Liver (tissue), 9 donors: ENCODE data around the gene TECPR1. TPM values are rescaled to one million over a fixed set of nuclear protein-coding genes. Genes with fewer than 3 reads are reported as not detected.

Experiments used
- DNase-seq: peaks from one replicate; pipeline ENCODE4 v3.0.0-alpha.2; 2017; ENCODE audit warnings: low spot score
- H3K27ac ChIP-seq, 2 donors: one replicate each; pipeline ENCODE4 v1.7.0; 2013; ENCODE audit warnings: inconsistent platforms in 2 of 2, low read length in 2 of 2, control low read depth in 1 of 2, low read depth in 1 of 2, mild to moderate bottlenecking in 1 of 2
- H3K27me3 ChIP-seq, 4 donors: one replicate each; pipeline versions ENCODE4 v1.6.1 to v1.7.0; 2013; ENCODE audit warnings: low read length in 3 of 4, inconsistent platforms in 1 of 4, mild to moderate bottlenecking in 1 of 4, moderate library complexity in 1 of 4; ENCODE audit not compliant: control insufficient read depth in 4 of 4, insufficient read depth in 4 of 4
- H3K36me3 ChIP-seq, 4 donors: one replicate each; pipeline versions ENCODE4 v1.6.1 to v1.7.0; 2013; ENCODE audit warnings: low read length in 3 of 4, mild to moderate bottlenecking in 3 of 4, low read depth in 1 of 4, moderate library complexity in 1 of 4; ENCODE audit not compliant: control insufficient read depth in 4 of 4, insufficient read depth in 3 of 4
- H3K4me1 ChIP-seq, 4 donors: one replicate each; pipeline versions ENCODE4 v1.6.1 to v1.7.0; 2013; ENCODE audit warnings: low read length in 3 of 4, mild to moderate bottlenecking in 3 of 4, moderate library complexity in 1 of 4; ENCODE audit not compliant: control insufficient read depth in 4 of 4, insufficient read depth in 4 of 4
- H3K4me3 ChIP-seq, 3 donors: one replicate each; pipeline versions ENCODE4 v1.6.1 to v1.7.0; 2013; ENCODE audit warnings: low read length in 3 of 3, control low read depth in 1 of 3, low read depth in 1 of 3, mild to moderate bottlenecking in 1 of 3
- H3K9ac ChIP-seq, 2 donors: one replicate each; pipeline ENCODE4 v1.7.0; 2013; ENCODE audit warnings: low read length in 2 of 2, mild to moderate bottlenecking in 2 of 2, moderate library complexity in 2 of 2, control low read depth in 1 of 2, low read depth in 1 of 2
- H3K9me3 ChIP-seq, 4 donors: one replicate each; pipeline versions ENCODE4 v1.6.1 to v1.7.0; 2013; ENCODE audit warnings: low read length in 3 of 4; ENCODE audit not compliant: control insufficient read depth in 4 of 4
- EGR1 ChIP-seq, 2 donors: IDR thresholded peaks; 2 replicates each; pipeline ENCODE4 v1.6.1; 2016 to 2018; ENCODE audit warnings: antibody characterized with exemption in 2 of 2, low read depth in 2 of 2
- FOXA1 ChIP-seq: IDR thresholded peaks from 2 replicates; pipeline ENCODE4 v1.6.1; 2016; ENCODE audit warnings: antibody characterized with exemption
- FOXA2 ChIP-seq: IDR thresholded peaks from 2 replicates; pipeline ENCODE4 v1.6.1; 2016; ENCODE audit warnings: antibody characterized with exemption
- GABPA ChIP-seq, 2 donors: IDR thresholded peaks in 1 of 2; conservative IDR thresholded peaks in 1 of 2; 2 replicates each; pipeline ENCODE4 v1.6.1; 2016; ENCODE audit warnings: antibody characterized with exemption in 2 of 2, mild to moderate bottlenecking in 1 of 2, moderate library complexity in 1 of 2
- HNF4A ChIP-seq, 2 donors: conservative IDR thresholded peaks; 2 replicates each; pipeline ENCODE4 v1.6.1; 2016; ENCODE audit warnings: antibody characterized with exemption in 2 of 2, mild to moderate bottlenecking in 2 of 2
- HNF4G ChIP-seq: IDR thresholded peaks from 2 replicates; pipeline ENCODE4 v1.6.1; 2016; ENCODE audit warnings: antibody characterized with exemption
- JUND ChIP-seq, 2 donors: IDR thresholded peaks; 2 replicates each; pipeline ENCODE4 v1.6.1; 2016; ENCODE audit warnings: antibody characterized with exemption in 2 of 2
- NR2F2 ChIP-seq: IDR thresholded peaks from 2 replicates; pipeline ENCODE4 v1.6.1; 2016; ENCODE audit warnings: antibody characterized with exemption
- RAD21 ChIP-seq, 2 donors: IDR thresholded peaks; 2 replicates each; pipeline ENCODE4 v1.6.1; 2016; ENCODE audit warnings: antibody characterized with exemption in 2 of 2, mild to moderate bottlenecking in 2 of 2
- RXRA ChIP-seq, 2 donors: IDR thresholded peaks; 2 replicates each; pipeline ENCODE4 v1.6.1; 2017 to 2018; ENCODE audit warnings: antibody characterized with exemption in 2 of 2, mild to moderate bottlenecking in 1 of 2
- TAF1 ChIP-seq: conservative IDR thresholded peaks from 2 replicates; pipeline ENCODE4 v1.6.1; 2016; ENCODE audit warnings: antibody characterized with exemption, mild to moderate bottlenecking
- YY1 ChIP-seq: IDR thresholded peaks from 2 replicates; pipeline ENCODE4 v1.6.1; 2016; ENCODE audit warnings: antibody characterized with exemption, mild to moderate bottlenecking
- WGBS: extraction: QIAGEN DNeasy Blood & Tissue Kit; methylation state at CpG from one replicate; pipeline ENCODE4 v1.1.7; 2013; 5-methylcytosine and 5-hydroxymethylcytosine counted together
- polyA plus RNA-seq, 2 donors: library from polyadenylated mRNA; stranded (reverse) in 1 of 2; unstranded in 1 of 2; fragments of 200-250 nt in 1 of 2; fragments of >200 nt in 1 of 2; fragmentation: Nextera tagmentation in 1 of 2; extraction: Ambion mirVana in 1 of 2; gene quantifications; one replicate each; pipeline versions ENCODE4 v1.2.1 to v1.2.3, GENCODE V29; 2013 to 2015
- total RNA-seq, 2 donors: library from RNA; depleted of rRNA; stranded (reverse); fragments of >200 nt; gene quantifications; one replicate each; pipeline ENCODE4 v1.2.3, GENCODE V29; 2014
- TF ChIP-seq, protein P1 (sequence below): IDR thresholded peaks from 2 replicates; pipeline ENCODE4 v1.6.1; 2016; ENCODE audit warnings: antibody characterized with exemption
- TF ChIP-seq, protein P2 (sequence below): IDR thresholded peaks from 2 replicates; pipeline ENCODE4 v1.6.1; 2016; ENCODE audit warnings: antibody characterized with exemption
- TF ChIP-seq, protein P3 (sequence below): IDR thresholded peaks from 2 replicates; pipeline ENCODE4 v1.6.1; 2016; ENCODE audit warnings: antibody characterized with exemption, mild to moderate bottlenecking
- TF ChIP-seq, protein P4 (sequence below): IDR thresholded peaks from 2 replicates; pipeline ENCODE4 v1.6.1; 2016; ENCODE audit warnings: antibody characterized with exemption
- donor health status: healthy.
- donor health status: healthy.
- donor health status: healthy.
- donor health status: healthy.
- donor health status: healthy.

TECPR1 gene
- total and polyA plus RNA-seq, 4 donors, result 3.3 to 16.3 (median 7.8) TPM

DNA sequence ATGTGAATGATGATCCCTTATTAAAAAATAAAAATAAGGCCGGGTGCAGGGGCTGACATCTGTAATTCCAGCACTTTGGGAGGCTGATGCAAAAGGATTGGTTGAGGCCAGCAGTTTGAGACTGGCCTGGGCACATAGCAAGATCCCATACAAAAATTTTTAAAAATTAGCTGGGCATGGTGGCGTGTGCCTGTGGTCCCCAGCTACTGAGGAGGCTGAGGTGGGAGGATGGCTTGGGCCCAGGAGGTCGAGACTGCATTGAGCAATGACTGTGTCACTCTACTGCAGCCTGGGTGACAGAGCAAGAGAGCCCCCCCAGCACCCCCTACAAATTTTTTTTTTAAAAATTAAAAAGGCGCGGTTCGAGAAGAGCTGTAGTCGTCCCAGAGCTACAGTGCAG is 28.3 kb upstream of the TECPR1 start:
- TF ChIP-seq RXRA (IDR thresholded peaks at IDR 0.05), result no peak
- TF ChIP-seq HNF4A (conservative IDR thresholded peaks at IDR 0.05), result no peak
- TF ChIP-seq, protein P1, sequence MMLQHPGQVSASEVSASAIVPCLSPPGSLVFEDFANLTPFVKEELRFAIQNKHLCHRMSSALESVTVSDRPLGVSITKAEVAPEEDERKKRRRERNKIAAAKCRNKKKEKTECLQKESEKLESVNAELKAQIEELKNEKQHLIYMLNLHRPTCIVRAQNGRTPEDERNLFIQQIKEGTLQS, result no peak
- Histone ChIP-seq H3K4me3 (peak overlapping the region in 1 of 3 donors; percentile 88), H3K27ac (peak overlapping the region; percentile 94 to 99), H3K9me3 (no peaks in the 10 kb centered on the region), H3K36me3 (no peaks in the 10 kb centered on the region), H3K27me3 (no peaks in the 10 kb centered on the region), H3K9ac (peak overlapping the region in 1 of 2 donors; percentile 89), H3K4me1 (peaks cover 19 to 48% (median 41%) of the 10 kb centered on the region in 4 donors)
- WGBS, result 36% methylated on average over 7 of the region's 7 CpGs
- no peak for DNase-seq

DNA sequence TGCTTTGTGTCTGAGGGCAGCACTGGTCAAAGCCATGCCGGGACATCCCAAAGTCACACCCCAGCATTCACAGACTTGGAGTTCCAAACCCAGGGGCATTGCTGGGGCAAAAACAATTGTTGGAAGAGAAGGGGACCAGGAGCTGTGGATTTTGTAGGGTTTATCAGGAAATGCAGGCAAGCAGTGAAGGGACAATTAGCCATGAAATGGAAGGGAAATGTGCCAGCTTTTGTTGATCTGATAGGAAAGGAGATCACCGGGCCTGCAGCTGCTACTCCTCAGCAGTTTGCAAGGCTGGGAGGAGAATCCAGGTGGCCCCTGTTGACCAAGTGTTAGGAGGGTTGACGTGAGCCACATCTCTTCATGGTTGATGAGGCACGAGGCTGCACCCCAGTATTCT is 26.9 kb upstream of the TECPR1 start:
- no peak overlapping the region for H3K4me3 ChIP-seq
- peaks cover 8 to 34% (median 28%) of the 10 kb centered on the region in 4 donors for H3K4me1 ChIP-seq
- TF ChIP-seq HNF4A (conservative IDR thresholded peaks at IDR 0.05), result no peak
- no peak for TF ChIP-seq RAD21 (IDR thresholded peaks at IDR 0.05)
- TF ChIP-seq EGR1 (IDR thresholded peaks at IDR 0.05; ENCODE audit: low read depth in 2 of 2), result no peak
- TF ChIP-seq FOXA2, result no peak
- TF ChIP-seq TAF1, result no peak
- no peak for TF ChIP-seq NR2F2
- TF ChIP-seq, protein P2, sequence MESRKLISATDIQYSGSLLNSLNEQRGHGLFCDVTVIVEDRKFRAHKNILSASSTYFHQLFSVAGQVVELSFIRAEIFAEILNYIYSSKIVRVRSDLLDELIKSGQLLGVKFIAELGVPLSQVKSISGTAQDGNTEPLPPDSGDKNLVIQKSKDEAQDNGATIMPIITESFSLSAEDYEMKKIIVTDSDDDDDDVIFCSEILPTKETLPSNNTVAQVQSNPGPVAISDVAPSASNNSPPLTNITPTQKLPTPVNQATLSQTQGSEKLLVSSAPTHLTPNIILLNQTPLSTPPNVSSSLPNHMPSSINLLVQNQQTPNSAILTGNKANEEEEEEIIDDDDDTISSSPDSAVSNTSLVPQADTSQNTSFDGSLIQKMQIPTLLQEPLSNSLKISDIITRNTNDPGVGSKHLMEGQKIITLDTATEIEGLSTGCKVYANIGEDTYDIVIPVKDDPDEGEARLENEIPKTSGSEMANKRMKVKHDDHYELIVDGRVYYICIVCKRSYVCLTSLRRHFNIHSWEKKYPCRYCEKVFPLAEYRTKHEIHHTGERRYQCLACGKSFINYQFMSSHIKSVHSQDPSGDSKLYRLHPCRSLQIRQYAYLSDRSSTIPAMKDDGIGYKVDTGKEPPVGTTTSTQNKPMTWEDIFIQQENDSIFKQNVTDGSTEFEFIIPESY, result no peak
- TF ChIP-seq, protein P3, sequence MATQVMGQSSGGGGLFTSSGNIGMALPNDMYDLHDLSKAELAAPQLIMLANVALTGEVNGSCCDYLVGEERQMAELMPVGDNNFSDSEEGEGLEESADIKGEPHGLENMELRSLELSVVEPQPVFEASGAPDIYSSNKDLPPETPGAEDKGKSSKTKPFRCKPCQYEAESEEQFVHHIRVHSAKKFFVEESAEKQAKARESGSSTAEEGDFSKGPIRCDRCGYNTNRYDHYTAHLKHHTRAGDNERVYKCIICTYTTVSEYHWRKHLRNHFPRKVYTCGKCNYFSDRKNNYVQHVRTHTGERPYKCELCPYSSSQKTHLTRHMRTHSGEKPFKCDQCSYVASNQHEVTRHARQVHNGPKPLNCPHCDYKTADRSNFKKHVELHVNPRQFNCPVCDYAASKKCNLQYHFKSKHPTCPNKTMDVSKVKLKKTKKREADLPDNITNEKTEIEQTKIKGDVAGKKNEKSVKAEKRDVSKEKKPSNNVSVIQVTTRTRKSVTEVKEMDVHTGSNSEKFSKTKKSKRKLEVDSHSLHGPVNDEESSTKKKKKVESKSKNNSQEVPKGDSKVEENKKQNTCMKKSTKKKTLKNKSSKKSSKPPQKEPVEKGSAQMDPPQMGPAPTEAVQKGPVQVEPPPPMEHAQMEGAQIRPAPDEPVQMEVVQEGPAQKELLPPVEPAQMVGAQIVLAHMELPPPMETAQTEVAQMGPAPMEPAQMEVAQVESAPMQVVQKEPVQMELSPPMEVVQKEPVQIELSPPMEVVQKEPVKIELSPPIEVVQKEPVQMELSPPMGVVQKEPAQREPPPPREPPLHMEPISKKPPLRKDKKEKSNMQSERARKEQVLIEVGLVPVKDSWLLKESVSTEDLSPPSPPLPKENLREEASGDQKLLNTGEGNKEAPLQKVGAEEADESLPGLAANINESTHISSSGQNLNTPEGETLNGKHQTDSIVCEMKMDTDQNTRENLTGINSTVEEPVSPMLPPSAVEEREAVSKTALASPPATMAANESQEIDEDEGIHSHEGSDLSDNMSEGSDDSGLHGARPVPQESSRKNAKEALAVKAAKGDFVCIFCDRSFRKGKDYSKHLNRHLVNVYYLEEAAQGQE, result no peak
- TF ChIP-seq YY1, result no peak
- TF ChIP-seq RXRA (IDR thresholded peaks at IDR 0.05), result no peak
- TF ChIP-seq JUND (IDR thresholded peaks at IDR 0.05), result no peak
- TF ChIP-seq, protein P4, sequence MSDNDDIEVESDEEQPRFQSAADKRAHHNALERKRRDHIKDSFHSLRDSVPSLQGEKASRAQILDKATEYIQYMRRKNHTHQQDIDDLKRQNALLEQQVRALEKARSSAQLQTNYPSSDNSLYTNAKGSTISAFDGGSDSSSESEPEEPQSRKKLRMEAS, result no peak
- TF ChIP-seq HNF4G, result no peak
- no peak for TF ChIP-seq GABPA (IDR thresholded peaks at IDR 0.05 in 1 of 2, conservative IDR thresholded peaks at IDR 0.05 in 1 of 2)
- TF ChIP-seq FOXA1, result no peak
- TF ChIP-seq, protein P1, result no peak
- DNase-seq, result no peak
- no peaks in the 10 kb centered on the region for H3K9me3 ChIP-seq
- H3K27me3 ChIP-seq, result no peaks in the 10 kb centered on the region
- H3K36me3 ChIP-seq, result no peaks in the 10 kb centered on the region
- H3K9ac ChIP-seq, result no peak overlapping the region
- no peak overlapping the region for H3K27ac ChIP-seq
- WGBS, result 66% methylated on average over 4 of the region's 4 CpGs
